ENCODE data around the gene DDIT3. TPM values are rescaled to one million over a fixed set of nuclear protein-coding genes. Genes with fewer than 3 reads are reported as not detected.

Gene DDIT3
- total RNA-seq, 1 experiment from 2014 or later: 14.1 TPM

DNA sequence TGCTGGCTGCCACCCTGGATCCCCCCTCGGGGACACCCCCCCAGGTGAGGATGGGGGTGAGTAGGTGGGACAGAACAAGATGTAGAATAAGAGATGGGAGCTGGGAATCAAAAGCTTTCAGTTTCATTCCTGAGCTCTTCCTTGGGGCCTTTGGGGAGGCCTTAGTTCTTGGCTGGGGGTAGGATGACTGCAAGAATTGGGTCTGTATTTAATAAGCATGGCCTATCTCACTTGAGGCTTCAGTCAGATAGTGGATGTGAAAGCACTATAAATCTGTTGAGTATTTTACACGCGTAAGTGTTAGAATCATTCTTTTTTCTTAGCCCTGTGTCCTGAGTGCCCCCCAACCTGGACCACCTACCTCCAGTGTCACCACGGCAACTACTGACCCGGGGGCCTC lies 6.9 kb upstream of the DDIT3 start:
- H3K27me3 Mint-ChIP-seq (ENCODE audit: low read depth): no peaks in the 10 kb centered on the region; the same call in 1 of the 2 replicates
- H2BK15ac ChIP-seq (ENCODE audit: low read depth, low read length): no peak overlapping the region
- no peak overlapping the region for H2BK12ac ChIP-seq (ENCODE audit: insufficient read length, low read depth, low read length)
- no peak overlapping the region for H4K8ac ChIP-seq (replicated peaks; ENCODE audit: insufficient read length, low read depth, low read length)
- H2AK5ac ChIP-seq (ENCODE audit: insufficient read length, low read length): no peak overlapping the region
- H2AFZ ChIP-seq (ENCODE audit: low read length): no peak overlapping the region
- H3K79me1 ChIP-seq (ENCODE audit: insufficient read depth, low read depth, low read length, poor library complexity, severe bottlenecking): no peaks in the 10 kb centered on the region
- no peak overlapping the region for H3K4me3 Mint-ChIP-seq
- H3K4me1 Mint-ChIP-seq: peaks cover 15 to 33% of the 10 kb centered on the region in 2 experiments
- no peaks in the 10 kb centered on the region; the same call in 1 of the 2 replicates for H3K4me1 ChIP-seq (ENCODE audit: insufficient read depth, low read length)
- H3K56ac ChIP-seq (ENCODE audit: insufficient read length, low read depth, low read length): no peak overlapping the region
- no peaks in the 10 kb centered on the region for H3K9me3 Mint-ChIP-seq
- H3K27ac Mint-ChIP-seq: peak overlapping the region in 1 of 3 experiments; percentile 19; a peak in 1 of 7 replicates
- H3K4ac ChIP-seq (ENCODE audit: low read depth, low read length): no peak overlapping the region
- H3T11ph ChIP-seq (ENCODE audit: low read length): no peak overlapping the region
- H3K79me2 ChIP-seq (ENCODE audit: insufficient read depth, low read length): no peaks in the 10 kb centered on the region
- no peak overlapping the region for H4K91ac ChIP-seq (ENCODE audit: insufficient read length, low read depth, low read length)
- H2BK20ac ChIP-seq (ENCODE audit: low read depth, low read length, poor library complexity, severe bottlenecking): no peak overlapping the region
- no peak overlapping the region for H3K14ac ChIP-seq (ENCODE audit: insufficient read depth, low read length)
- H3K27me3 ChIP-seq (ENCODE audit: insufficient read depth, low read length): no peaks in the 10 kb centered on the region
- peaks cover 8% of the 10 kb centered on the region for H3K23me2 ChIP-seq (ENCODE audit: insufficient read length, low read depth, low read length, poor library complexity, severe bottlenecking)
- H3K9me3 ChIP-seq (ENCODE audit: control insufficient read depth, low read depth, low read length): no peaks in the 10 kb centered on the region
- TF ChIP-seq CTCF (conservative IDR thresholded peaks at IDR 0.05): no peak
- H2BK120ac ChIP-seq (ENCODE audit: low read depth, low read length, poor library complexity, severe bottlenecking): no peak overlapping the region
- H3K18ac ChIP-seq (ENCODE audit: insufficient read length, low read depth, low read length): no peak overlapping the region
- H3K36me3 Mint-ChIP-seq (ENCODE audit: insufficient read depth in 1 of 3, low read depth in 3 of 3): peaks cover 19 to 64% (median 61%) of the 10 kb centered on the region in 3 experiments; a peak in 6 of 7 replicates
- no peak for DNase-seq
- H3K23ac ChIP-seq (ENCODE audit: insufficient read length, low read depth, low read length): no peak overlapping the region
- no peak overlapping the region for H2BK5ac ChIP-seq (ENCODE audit: insufficient read length, low read length)
- H4K5ac ChIP-seq (ENCODE audit: insufficient read length, low read depth, low read length): no peak overlapping the region
- no peak overlapping the region for H3K9ac ChIP-seq (ENCODE audit: extremely low read depth, insufficient read length, low read length)
- no CpG with 5 or more reads among the region's 5 CpGs for WGBS (ENCODE audit: extremely low coverage, insufficient read length, low lambda C conversion rate)
- H4K20me1 ChIP-seq (ENCODE audit: control insufficient read depth, insufficient read depth, insufficient read length): no peaks in the 10 kb centered on the region
- no peak overlapping the region for H3K27ac ChIP-seq (ENCODE audit: insufficient read length, low read depth, low read length)
- H3K4me2 ChIP-seq (ENCODE audit: insufficient read depth, insufficient read length, low read length): no peak overlapping the region

All from H9 (cell line).